CD4-positive, alpha-beta T cell treated with Interleukin-21 for 1 hour (primary cell): ENCODE measurements around the gene PLCB4.

Experiments
- DNase-seq: peaks from one replicate; pipeline ENCODE4 v3.0.0-alpha.2; 2020

The PLCB4 gene

DNA sequence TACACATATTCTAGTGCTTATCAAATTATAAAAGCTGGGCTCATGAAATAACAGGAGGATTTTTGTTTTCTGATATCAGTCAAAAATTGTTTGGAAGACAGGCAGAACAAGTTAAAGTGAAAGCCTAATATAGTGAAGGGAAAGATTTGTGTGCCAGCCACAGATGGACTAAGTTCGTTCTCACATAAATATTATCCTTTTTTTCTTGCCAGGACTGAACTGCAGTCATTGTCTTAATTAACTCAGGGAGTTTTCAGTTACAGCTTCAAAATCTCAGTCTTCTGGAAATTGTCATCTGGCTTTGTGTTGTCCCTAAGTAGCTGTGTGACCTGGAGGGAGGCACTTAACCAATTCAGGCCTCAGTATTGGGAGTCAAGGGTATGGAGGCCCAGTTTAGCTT is 40.7 kb downstream of the PLCB4 start:
- no peak for DNase-seq

DNA sequence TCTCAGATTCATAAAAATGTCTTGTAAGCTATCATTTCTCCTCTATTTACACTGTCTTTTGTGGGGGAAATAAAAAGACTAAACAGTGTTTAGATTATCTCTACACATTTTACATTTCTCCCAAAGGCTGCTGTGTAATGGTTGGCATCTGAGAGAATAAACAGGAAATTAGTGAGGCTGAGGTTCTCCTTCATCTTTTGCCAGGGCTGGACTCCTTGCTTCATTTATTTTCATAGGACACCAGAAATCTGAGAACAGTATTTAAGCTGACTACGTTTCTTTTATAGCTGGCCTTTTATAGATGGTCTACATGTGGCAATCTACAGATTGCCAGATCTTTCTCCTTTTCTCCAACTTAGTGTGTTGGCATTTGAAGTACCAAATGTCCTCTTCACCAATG is 41.5 kb downstream of the PLCB4 start:
- no peak for DNase-seq

DNA sequence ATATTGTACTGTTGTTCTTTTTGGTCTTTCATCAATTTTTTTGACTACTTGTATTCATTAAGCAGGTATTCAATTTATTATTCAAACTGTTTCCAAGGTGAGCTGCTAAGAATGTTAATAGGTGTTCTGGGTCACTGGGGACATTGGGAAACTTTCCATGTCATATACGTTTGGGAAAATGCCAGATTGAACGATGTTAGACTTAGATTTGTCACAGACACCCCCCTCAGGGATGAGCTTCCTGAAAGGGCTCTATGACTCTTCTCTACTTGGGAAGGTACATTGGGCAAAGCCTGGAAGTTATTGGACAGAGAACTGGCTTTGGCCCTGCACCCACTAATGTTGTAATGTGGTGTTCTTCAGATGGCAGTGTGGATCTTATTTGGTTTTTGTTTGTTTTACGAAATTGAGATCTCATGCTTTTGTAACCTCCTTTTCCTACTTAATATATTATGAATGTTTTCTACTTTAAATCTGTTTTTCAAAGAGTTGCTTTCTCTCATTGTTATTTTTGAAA is 42.1 kb downstream of the PLCB4 start:
- no peak for DNase-seq

DNA sequence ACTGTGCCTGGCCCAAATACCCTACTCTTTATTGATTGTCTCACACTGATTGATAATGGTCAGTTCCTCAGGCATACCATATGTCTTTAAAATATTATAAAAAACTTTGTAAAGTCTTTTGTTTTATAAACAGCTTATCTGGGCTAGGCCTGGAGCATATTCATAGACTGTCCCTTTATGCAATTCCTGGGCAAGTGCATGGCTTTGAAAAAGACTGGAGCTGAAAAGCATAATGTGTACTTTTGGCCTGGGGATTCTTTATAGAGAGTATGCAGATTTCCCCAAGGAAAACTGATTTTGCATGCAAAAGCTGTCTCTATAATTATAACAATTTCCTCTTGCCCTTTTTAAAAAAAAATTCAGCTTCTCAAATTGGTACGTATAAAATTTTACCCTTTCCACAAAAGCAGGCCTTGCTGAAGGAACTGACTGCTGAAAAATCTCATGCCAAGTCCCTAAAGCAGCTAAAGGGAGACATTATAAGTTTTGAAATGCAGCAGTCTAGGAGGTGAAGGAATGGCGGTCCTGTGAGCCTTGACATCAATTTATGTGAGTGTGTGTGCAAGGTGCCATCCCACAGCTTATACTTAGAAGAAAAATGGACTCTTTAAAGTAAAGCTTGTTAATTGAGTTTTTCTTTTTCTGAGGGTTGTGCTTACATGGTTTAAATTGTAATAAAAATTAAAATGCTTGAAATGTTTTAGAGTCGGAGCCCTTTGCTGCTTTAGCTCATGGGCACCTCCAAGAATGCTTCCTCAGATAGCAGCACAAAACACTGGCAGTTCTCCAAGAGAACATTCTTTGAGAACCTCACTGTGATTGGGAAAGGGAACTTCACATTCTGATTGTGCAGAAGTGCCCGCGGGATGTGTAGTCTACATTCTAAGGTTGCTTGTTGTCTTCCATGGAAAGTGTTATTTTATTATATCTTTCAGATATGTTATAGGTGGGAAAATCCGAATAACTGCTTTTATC is 43.9 kb downstream of the PLCB4 start:
- no peak for DNase-seq

DNA sequence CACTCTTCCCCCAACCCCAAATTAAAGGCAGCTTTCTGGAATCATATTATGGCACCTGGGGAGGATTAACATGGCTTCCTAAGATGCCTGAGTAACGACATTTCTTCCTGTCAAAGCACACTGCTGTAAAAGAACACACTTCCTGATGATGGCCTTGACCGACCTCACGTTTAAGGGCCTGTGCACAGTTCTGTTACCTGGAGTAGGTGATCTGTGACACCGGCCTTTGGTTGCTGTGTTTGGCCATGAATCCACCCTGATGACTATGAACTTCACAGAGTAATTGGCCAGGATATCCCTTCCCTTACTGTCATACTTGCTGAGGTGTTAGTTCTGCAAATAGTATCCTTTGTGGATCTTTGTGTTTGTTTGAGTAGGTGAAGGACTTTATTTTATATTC is 45.8 kb downstream of the PLCB4 start:
- no peak for DNase-seq

DNA sequence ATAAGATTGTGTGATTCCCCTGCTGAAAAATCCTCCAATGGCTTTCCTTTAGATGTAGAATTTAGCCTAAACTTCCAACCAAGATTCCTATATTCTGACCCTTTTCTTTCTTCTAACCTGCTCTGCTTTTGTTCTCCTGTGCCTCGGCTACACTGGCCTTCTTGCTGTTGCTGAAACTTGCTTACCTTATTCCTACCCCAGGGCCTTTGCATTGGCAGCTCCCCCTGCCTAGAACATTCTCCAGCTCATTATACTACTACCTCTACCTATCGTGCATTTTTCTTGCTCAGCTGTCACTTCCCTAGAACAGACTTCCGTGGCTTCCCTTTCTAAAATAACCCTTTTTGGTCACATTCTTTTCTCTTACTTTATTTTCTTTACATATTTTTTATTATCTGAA is 48.7 kb downstream of the PLCB4 start:
- DNase-seq: no peak

DNA sequence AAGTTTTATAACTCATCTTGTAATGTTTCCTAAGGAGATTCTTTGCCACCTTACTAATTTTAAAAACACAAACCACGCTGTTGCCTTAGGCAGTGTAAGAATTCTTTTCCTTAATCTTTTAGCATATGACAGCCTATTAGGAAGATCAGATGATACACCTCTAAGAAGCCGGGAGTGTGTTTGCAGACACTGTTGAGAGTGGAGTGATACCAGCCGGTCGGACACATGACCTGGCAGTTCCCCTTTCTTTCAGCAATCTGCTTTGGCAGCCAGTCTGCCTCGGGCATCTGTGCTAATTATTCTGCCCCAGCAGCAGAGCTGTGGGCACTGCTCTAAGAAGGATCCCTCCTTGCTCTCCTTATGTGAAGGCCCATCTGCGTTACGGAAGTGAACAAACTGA is 50.9 kb downstream of the PLCB4 start:
- no peak for DNase-seq

DNA sequence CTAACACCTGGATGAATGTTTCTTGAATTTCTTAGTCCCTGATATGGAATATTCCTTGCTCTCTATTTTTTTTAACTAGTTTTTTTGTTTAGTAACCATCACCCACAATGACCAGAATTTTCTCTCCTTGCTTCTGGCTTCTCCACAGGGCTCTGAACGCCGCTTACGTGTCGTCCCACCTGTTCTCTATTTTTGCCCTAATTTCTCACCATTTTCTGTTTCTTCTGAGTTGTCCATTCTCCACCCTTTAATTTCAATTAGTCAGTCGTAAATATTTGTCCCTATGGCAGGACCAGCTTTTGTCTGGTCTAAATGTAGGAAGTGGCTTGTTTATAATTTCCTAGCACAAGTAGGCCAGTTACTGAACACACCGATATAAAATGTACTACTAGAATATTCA is 52.3 kb downstream of the PLCB4 start:
- DNase-seq: no peak

DNA sequence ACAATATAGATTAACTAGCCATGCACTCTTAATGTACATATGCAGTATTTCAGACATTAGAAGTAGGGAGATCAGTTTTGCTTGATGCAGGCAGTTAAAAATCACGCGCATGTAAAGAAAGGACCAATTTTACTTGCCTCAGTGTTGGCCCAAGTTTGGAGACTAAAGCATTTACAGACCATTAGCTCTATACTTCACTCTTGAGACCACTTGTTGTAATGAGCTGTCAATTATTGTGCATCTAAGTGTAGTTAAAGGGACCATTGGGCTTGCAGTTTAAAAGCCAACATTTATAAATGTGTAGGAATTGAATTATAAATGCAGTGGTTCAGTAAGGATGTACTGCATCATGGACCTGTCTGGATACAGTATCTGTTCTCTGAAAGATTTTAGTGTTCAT is 53.7 kb downstream of the PLCB4 start:
- no peak for DNase-seq

DNA sequence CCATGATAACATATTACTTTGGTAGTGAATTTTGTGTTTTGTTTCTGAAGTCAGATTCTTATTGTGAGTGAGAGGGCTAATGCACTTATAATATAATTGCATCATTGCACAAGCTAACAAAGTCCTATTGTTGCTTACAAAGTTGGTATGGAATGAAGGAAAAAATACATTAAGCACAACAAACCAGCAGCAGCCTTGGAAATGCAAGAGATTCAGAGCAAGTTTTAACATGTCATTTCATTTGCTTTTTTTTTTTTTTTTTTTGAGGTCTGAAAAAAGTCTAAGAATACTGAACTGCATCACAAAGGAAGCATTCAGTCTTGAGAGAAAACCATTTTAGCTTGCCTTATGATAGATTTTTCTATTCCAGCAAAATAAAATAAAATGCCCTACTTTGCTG is 57.6 kb downstream of the PLCB4 start:
- no peak for DNase-seq

DNA sequence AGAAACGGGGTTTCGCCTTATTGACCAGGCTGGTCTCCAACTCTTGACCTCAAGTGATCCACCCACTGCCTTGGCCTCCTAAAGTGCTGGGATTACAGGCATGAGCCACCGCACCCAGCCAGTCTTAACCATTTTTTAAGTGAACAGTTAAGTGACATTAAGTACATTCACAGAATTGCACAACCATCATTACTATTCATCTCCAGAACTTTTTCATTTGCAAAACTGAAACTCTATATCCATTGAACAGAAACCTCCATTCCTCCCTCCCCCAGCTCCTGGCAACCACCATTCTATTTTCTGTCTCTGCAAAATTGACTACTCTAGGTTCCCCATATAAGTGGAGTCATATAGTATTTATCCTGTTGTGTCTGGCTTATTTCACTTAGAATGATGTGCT is 59.7 kb downstream of the PLCB4 start:
- no peak for DNase-seq

DNA sequence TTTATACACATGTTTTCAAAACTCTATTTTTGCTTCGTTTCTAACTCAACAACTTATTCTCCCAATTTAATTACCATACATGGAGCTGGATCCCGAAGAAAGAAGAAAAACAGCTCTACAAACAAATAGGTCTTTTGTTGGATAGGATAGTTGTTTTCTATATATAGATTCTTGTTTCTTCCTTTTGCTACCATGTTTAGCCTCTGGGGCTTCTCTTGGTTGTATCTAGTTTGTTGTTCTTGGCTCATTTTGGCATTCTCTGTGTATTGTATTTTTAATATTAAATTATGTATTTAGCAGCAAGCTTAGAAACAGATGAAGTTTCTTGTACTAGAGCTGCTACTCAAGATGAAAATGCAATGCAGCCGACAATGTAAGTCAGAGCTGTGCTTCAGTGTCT is 60.9 kb downstream of the PLCB4 start:
- no peak for DNase-seq

DNA sequence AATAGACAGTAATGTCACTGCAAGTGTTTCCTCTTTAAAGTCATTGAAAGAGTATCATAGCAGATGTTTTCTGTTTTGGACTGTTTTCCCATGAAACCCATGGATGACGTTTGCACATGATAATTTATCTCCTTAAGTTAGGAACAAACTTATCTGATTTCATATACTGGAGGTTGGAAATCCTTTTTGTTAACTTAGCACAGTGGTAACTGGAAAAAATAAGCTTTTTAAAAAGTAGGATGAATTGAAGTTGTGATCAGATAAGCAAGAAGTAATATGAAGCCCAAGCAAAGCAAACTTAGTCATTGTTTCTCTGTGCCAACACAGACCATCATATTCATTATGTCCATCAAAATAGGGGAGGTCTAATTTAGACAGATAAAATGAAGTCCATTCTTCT is 61.6 kb downstream of the PLCB4 start:
- DNase-seq: no peak

DNA sequence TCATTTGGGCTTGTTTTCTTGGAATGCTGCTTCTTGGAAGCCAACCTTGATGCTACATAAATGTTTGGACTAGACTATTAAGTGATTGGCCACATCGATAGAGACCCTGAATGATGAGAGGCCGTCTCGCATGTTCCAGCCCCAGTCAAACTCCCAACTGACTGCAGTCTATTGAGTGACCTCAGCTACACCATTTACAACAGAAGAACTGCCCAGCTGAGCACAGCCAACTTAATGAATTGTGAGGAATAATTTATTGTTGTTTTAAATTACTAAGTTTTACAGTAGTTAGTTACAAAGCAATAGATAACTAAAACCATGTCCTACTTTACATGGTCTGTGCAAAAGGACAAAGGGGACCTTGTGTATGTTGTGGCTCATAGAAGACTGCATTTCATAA is 63.0 kb downstream of the PLCB4 start:
- no peak for DNase-seq

DNA sequence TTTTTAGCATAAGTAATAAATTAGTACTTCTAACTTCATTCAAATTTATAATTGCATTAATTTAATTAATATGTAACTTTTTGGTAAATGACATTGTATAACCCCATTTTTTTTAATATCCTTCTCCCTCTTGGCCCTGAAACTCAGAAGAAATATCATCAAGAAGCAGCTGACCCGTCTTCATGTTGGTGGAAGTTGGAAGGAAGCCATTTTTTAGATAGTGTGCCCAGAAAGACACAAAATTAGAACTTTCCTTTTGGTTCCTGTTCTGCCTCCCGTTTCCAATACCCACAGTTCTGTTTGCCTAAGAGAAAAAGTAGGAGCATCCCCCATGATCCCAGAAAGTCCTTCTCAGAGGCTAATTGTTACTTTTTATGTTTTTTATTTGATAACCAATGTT is 65.5 kb downstream of the PLCB4 start:
- DNase-seq: no peak

DNA sequence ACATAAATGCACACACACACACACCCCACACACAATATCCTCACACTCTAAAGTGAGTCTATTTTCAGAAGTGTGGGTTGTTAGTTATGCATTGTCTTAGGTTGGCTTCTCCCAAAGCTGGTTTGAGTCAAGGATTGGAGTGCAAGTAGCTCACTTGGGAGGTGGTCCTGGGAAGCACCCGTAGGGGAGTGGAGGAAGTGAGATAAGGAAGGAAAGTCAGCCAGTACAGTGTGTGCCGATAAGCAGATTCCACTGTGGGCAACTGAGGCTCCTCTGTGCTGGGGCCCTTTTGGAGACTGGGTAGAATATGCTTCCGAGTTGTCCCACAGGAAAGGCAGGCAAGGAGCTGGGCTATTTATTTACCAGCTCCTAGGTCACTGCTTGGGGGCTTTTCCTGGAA is 67.2 kb downstream of the PLCB4 start:
- no peak for DNase-seq

DNA sequence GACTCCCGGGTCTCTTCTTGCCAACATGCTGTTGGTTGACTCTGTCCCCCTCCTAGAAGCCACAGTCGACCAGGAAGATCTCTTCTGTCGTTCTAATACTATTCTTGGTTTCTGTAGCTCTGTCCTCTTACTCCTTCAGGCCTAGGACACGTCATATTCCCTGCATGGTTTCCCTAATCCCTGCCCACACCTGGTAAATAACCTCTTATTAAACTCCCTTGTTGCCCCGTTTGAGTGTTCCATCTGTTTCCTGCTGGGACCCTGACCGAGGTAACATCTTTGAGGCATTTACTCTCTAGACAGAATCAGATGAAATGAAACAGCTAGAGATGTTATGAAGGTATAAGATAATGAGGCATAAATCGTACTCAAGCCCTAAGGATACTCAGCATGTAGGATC is 68.1 kb downstream of the PLCB4 start:
- no peak for DNase-seq

DNA sequence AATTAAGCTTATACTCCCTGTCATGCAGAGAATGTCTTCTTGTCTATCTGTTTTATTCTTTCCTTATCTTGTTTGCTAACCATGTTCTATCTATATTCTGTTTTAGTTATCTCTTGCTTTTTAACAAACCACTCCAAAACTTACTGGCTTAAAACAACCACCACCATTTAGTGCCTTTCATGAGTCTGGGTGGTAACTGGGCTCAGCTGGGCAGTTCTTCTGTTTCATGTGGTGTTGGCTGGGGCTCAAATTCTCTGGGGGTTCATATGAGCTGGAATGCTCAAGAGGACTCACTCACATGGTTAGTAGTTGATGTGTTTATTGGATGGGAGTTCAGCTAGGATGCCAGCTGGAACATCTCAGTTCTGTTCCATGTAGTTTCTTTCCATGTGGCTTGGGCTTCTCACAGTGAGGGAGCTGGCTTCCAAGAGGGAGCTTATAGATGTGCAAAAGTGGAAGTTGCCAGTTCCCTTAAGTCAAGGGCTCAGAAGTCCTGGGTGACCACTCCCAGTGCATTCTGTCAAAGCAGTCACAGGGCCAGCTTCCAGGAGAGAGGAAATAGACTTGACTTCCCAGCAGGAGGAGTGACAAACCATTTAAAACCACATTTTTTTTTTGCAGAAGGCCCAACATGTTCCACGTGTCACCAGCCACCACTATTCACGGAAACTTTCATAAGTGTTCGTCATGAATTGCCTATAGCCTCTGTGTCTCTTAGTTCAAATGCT is 70.4 kb downstream of the PLCB4 start:
- no peak for DNase-seq

DNA sequence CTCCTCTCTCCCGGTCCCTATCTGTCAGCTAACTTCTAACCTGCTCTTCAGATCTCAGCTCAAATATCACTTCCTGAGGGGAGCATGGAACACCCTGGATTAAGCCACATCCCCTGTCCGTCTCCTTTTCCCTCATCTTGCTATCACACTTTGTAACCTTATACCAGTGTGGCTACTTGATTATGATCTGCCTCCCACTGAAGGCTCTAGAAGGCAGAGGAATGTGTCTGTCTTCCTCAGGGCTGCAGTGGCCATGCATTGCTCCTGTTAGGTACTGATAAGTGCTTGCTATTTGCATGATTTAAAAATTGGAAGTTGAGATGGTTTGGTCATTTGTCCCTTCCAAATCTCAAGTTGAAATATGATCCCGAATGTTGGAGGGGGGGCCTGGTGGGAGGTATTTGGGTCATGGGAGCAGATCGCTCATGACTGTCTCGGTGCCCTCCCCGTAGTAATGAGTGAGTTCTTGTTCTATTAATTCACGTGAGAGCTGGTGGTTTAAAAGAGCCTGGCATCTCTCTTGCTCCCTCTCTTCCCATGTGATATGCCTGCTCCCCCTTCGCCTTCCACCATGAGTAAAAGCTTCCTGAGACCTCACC is 71.4 kb downstream of the PLCB4 start:
- DNase-seq: no peak

DNA sequence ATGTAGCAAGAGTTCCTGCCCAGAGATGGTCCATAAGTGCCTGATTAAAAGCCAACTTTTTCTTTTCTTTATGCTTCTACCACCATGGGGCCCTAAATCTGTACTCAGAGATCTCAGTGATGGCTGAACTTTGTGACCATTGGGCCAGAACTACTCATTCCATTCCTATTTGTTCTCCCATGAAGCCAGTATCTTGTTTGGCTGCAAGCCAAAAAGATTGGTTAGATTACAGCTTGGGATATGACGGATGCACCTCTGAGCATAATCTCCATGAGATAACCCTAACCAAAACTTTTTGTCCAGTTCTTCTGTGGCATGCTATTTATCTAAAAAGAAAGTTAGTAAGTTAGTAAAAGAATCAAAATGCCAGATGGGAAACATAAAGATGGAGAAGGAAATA is 72.2 kb downstream of the PLCB4 start:
- DNase-seq: no peak

DNA sequence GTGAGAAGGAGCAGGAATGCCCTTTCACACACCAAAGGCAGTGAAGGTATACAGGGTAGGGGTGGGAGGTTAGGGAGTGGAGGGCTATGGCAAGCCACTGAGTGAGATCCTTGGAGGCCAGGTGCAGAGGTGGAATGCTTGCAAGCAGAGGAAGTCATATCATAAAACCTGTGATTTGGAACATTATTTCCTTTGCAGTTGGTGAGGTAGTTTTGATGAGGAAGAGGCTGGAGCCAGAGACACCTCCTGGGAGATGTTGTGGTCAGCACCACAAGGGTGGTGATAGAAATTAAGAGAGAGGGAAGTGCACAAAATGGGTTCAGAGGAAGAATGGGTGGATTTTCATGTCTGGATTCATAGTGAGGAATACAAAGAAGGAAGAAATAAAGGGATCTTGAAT is 73.0 kb downstream of the PLCB4 start:
- no peak for DNase-seq

DNA sequence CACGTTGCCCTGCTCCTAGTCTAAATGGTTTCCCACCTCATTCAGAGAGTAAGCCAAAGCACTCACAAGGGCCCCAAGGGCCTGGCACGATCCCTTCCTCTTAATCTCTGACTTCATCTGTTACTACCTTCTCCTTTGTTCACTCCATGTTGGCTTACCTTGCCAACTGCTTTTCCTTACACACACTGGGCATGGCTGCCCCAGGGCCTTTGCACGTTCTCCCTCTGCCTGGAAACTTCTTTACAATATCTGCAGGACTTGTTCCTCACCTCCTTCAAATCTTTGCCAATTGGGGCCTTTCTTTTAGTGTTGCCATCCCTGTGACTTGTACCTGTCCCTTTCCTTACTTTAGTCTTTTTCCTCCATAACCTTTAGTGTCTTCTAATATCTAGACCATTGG is 73.9 kb downstream of the PLCB4 start:
- DNase-seq: no peak

DNA sequence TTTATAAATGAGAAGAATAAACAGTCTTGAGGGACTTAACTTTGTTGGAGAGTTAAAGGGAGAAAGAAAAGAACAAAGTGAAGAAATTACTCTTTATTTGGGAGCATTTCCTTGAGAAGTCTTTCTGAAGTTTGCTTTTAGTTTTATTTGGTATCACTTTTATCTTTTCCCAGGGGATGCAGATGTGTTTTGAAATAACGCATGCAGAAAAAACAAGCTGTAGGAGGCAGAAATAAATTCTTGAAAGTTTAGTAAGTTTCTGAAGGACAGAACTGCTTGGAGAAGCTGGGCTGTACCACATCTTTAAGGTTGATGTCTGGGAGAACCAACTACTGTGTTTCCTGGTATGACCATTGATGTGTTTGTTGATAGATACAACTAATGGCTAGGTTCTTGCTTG is 75.0 kb downstream of the PLCB4 start:
- no peak for DNase-seq

DNA sequence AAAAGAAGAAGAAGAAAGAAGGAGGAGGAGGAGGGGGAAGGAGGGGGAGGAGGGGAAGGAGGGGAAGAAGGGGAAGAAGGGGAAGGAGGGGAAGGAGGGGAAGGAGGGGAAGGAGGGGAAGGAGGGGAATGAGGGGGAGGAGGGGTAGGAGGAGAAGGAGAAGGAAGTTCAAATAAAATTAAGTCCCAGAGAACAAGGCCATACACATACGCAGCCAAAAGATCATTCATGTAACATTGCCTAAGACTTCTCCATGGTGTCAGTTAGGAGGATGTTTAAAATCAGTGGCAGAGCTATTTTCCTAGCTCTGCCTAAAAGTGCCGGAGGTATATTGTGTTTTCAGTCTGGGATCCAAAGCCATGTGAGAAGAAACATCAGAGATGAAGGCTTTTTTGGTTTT is 75.8 kb downstream of the PLCB4 start:
- no peak for DNase-seq
